COR-L47 (cell line): ENCODE results near the gene P2RY13.

Source experiments
- DNase-seq: peaks from one replicate; lab custom pipeline; 2025; lab: John Stamatoyannopoulos, UW

Gene P2RY13

DNA sequence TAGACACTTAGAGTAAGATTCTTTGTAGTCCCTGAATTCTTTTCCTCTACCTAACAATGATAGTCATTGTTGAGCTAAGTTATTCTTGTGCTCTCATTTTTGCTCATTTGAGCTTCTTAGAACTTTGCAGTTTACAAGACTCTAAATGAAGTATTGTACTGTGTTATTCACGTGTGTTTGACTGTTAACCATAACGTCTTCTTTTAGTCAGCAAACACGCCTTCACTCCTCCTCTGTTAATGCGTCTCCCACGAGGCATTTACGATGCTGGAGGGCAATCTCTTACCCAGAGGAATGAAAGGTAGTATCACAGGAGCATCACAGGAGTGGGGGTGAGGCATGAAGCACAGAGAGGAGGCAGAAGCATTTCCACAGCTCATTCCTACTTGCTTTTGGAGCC is 36.2 kb downstream of the P2RY13 start:
- no peak for DNase-seq

DNA sequence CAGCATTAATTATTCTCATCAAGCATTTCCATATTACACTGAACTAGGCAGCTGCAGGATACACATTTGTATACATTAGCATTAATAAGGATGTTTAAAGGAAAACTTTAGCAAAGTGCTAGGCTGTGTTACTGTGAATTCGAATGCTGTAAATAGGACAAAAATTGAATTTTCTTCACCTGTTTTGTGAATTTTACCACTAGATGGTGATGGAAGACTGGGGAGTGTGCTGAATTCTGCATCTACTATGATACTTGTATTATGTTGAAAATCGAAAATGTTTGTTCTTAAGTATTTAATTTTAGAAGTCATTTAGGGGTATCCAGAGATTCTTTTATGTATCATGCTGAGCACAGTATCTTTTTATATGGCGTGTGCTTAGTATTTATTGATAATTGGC is 38.7 kb downstream of the P2RY13 start:
- DNase-seq, result no peak

DNA sequence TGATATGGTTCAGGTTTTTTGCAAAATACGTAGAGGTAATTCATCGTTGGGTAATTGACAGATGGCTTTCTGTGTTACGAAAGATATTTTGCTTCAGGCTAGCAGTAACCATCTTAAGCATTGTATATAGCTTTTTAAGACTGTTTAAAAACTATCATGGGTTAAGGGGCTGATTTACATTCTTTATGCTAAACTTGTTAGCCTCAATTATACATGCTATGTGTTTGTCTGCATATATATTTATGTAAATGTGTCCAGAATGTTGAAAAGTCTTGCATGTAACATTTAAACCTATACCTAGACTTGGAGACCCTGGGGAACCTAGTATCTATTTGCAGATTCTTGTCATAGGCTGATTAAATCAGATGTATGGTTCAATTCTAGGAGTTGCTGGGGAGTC is 39.9 kb downstream of the P2RY13 start:
- no peak for DNase-seq

DNA sequence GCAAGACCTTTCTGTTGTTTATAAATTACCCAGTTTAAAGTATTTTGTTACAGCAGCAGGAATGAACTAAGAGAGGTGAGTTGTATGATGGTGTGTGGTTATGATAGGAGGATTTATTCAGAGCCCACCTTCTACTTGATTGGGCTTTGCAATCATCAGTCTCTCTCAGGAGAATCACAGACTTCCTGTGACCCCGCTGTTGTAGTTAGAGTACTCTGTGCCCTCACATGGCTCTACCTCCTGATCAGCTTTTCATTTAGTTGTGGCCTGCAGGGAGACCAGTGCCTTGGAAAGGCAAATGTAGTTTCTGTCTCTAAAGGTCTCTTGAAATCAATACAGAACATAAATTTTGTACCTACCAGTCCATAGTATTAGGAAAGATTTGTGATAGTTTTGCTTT is 43.4 kb downstream of the P2RY13 start:
- no peak for DNase-seq

DNA sequence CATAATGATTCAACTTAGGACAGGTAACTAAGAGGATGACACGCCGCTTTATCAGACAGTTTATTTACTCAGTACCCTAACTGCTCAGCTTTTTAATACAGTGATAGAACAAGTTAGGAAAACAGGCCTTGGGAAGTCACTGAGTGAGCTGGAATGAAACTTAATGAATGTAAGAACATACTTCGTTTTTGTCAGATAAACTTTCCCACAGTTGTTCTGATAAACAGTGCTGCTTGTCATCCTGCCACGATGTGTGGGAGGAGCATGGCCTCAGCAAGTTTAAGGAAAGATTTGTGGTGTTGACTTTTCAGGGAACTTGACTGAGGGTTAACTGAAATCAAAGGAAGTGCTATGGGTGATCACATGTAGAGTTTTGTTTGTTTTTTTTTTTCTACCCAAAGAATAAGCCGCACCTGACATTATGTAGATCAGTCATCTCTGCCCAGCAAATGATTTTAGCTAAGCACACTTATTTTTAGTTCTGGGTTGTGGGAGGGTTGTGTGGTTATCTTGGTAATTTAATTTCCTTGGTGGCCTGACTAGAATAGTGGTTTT is 45.4 kb downstream of the P2RY13 start:
- DNase-seq, result no peak

DNA sequence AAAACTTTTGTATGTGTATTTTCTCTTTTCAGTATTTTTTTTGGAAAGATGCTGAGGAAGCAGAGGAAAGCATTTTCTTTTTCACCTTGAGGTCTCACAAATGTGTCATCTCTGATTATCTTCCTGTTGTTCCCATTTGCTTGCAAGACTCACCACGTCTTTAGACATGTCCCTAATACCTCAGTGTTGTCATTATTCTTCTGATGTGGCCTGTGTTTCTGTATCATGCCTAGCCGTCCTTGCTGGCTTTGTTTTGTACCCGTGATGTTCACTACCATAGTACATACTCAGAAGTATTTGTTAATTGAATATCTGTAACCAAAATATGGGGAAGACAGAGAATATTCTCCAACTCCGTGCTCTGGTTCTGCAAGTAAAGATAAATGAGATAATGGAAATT is 46.0 kb downstream of the P2RY13 start:
- DNase-seq, result no peak

DNA sequence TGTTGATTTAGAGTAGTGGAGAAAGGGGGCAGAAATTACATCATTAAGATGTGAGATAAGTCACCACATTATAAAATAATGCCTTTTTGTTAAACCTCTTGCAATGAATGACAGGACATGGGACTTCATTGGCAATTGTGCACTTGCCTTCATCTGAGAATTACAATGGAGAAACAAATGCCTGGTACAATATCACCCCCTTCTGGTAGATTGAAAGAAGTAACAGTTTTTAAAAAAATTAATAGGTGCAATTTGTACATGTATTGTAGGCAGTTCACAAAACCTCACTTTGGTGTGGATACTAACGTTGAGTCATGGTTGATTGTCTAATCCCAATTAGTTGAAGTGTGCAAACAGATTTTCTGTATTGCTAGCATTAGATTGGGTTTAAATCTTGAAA is 46.4 kb downstream of the P2RY13 start:
- DNase-seq, result peak; percentile 43

DNA sequence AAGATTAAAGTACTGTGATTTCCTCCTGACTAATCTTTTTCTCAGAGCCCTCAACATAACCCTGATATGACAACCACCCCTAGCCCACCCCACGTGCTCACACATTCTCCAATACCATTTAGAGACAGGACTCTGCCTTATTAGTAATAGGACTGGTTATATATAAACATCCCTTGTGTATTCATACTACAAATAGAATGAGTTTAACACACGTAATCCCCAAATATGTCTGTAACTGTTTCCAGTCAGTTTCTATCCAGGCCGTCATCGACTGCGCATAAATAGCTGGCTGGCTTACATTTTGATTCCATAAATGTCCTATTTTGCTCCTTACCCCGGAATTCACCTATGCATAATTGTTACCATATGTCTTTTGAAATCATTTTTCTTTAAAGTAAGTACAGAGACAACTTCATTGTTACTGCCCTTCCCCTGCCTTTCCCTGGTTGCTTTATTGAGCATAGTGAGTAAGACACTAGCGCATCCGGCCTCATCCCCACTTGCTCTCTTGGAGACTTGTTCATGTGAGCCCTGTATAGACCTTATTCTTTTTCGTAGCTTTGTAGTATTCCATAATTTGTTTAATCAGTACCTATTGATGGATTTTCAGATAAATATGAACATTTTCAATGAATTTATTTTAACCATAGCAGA is 47.6 kb downstream of the P2RY13 start:
- DNase-seq, result no peak

DNA sequence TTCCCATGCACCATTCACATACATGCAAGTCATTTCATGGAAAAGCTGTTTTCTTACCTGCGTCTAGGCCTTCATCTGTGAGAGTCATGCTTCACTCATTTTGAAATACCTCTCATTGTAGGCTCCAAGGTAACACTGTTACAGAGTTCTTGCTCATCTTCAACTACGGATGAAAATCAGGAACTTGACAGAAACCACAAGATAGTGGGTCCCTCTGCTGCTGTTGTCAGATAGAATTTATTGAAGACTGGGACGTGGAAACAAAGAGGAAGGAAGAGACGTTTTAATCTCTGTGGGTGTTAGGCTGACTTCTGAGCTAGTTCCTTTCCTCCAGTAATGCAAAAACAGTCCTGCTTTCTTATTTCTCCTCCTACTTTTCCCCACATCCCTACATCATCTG is 51.1 kb downstream of the P2RY13 start, which contains the start of gene P2RY14:
P2RY14 (minus strand) TSS at position 313 of the 400 bp plus-strand sequence. CDS start 64,226 bp downstream, outside the sequence.
- no peak for DNase-seq

DNA sequence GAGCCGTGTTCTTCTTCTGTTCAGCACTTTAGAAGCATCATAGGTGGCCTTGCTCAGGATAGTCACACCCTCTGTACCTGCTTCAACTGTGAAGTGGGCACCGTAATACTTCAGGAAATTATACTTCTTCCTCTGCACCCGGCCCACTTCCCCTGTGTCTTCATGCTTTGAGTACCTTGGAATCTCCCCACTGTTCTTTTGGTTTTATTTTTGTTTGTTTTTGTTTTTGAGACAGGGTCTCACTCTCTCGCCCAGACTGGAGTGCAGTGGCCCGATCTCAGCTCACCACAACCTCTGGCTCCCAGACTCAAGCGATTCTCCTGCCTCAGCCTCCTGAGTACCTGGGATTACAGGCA is 52.7 kb downstream of the P2RY13 start:
- no peak for DNase-seq
